GM20431 (cell line): ENCODE results near the gene RHBDL3.

Experiments
- in situ Hi-C: fragments of 300-500 bp; cut with MseI, MboI; formaldehyde crosslinking; loops from one replicate; pipeline ENCODE4 v1.15.0; 2020; ENCODE audit warnings: low sequenced_read_pairs; ENCODE audit not compliant: unreplicated experiment

The RHBDL3 gene

DNA sequence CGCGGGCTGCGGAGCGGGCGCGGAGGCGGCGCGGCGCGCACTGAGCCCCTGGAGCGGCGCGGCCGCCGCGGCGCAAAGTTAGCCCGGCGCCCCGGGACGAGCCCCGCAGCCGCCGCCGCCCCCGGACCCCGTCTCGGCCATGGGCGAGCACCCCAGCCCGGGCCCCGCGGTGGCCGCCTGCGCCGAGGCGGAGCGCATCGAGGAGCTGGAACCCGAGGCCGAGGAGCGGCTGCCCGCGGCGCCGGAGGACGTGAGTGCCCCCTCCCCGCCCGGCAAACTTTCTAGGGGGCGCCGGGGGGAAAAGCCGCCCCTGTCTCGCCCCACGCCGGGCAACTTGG lies 388 bp downstream of the RHBDL3 start:
- in situ Hi-C loops, result no loop called here

DNA sequence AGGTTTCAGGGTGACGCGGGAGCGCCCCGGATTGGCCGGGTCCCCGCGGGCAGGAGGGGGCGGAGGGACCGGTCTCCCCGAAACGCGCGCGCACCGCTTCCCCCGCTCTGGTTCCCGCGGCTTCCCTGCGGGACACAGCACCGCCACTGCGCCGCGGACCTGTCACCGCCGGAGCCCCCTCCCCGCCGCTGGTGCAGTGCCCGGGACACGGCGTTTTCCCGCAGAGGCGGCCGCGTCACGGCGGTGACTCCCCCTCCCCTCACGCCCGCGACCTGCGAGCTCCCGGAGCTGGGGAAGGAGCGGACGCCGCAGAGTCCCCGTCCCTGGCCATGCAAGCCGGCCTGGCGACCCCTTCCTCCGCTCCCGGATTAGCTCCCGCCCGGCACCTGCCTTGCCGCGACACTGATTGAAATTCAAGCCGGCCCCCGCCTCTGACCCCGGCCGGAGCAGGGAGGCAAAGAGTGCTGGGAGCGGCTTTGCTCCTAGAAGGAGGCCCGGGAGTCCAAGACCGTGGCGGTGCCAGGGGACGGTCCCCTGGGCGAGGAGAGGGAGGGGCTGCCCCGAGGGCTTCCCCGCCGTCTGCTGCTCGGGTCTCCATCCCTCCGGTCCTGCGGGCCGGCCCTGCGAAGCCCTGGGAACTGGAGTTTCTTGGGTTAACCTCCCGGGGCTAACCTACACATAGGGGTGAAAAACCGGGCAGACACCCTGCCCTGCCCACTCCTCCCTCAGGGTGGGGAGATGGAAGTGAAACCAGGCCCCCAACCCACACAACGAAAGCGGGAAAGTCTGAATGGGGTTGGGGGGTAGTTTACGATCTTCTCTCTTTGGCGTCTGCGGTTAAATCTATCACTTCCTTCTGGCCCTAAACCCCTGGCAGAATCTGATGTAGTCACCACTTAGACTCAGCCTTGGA lies 1.0 kb downstream of the RHBDL3 start:
- in situ Hi-C loops, result no loop called here

DNA sequence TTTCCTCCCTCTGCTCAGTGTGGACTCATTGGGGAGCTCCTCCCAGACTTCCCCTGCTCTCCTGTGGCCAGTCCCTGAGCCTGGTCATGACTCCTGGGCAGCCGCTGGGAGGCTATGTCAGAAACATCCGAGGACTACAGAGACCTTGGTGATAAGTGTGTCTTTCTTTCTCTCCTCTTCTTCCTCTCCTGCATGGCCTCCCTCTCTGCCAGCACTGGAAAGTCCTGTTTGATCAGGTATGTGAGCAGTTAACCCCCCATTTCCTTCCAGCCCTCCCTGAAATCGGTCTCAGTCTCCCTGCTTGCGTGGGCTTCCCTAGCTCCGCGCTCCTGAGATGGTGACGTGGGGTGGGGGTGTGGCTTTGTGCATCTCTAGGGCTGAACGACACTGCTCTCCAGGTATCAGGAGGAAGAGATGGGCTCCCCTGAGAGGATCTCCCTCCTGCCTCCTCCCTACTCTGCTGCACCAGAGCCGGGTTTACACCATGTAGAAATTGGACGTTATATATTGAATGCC lies 2.1 kb downstream of the RHBDL3 start:
- in situ Hi-C loops, result no loop called here

DNA sequence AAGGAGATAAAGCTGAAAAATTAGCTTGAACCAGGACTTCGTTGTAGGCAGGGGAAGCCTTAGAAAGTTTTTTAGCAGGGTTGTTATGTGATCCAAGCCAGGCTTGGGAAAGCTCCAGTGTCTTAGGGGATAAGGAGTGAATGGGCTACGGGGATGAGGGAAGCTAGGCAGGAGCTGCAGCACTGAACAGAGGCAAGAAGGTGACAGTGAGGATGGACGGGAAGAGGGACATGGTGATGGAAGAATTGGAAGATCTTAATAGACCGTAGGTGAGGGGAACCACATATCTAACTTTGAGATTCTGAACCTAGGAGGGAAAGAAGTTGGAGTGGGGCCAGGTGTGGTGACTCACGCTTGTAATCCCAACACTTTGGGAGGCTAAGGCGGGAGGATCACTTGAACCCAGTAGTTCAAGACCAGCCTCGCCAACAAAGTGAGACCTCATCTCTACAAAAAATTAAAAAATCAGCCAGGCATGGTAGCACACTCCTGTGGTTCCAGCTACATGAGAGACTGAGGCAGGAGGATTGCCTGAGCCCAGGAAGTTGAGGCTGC lies 3.2 kb downstream of the RHBDL3 start:
- in situ Hi-C loops, result no loop called here

DNA sequence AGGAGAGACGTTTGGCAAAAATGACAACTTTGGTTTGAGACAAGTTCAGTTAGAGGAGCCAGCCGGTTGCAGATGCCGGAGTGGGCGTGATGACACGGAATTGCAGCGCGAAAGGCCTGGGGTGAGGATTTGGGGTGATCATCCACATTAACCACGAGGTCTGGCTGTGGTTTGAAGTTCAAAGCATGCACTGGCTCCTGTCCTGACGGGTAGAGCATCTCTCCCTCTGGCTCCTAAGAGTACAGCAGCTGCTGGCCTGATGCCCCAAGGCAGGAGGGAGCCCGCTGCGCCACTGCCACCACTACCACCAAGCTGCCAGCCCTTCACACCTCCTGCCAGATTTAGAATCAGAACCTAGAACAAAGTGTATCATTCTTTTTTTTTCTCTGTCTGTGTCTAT lies 3.7 kb downstream of the RHBDL3 start:
- in situ Hi-C loops, result no loop called here

DNA sequence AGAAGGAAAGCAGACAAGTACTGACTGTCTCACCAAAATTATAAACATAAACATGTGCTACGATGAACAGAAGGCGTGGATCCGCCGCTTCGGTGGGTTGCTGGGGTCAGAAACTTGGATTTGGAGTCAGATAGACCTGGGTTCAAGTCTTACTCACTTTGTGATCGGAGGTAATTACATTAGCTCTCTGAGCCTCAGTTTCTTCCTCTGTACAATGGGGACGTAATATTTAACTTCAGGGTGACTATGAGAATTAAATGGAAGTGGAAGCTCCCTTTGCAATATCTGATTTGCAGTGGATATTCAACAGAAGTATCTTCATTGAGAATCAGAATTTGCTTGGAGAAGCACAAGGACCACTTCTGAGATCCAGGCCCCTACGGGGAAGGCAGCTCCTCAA lies 6.2 kb downstream of the RHBDL3 start:
- in situ Hi-C loops, result no loop called here

DNA sequence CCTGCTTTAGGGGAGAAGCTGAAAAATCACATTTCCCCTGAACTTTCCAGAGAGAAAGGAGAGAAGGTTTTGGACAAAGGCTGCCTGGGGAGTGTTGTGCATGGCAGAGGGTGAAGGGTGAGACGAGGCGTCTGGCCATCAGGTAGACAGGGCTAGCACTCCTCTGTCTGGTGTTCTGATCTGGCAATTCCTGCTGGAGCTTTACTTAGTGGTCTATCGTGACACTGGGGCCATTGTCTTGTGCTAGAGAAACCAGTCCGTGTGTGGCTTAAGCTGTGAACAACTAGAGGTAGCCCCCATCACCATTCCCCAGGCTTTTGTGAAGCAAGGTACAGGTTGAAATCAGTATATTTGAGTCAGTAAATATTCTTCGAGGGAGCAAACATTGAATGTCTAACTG lies 8.5 kb downstream of the RHBDL3 start:
- in situ Hi-C loops, result no loop called here

DNA sequence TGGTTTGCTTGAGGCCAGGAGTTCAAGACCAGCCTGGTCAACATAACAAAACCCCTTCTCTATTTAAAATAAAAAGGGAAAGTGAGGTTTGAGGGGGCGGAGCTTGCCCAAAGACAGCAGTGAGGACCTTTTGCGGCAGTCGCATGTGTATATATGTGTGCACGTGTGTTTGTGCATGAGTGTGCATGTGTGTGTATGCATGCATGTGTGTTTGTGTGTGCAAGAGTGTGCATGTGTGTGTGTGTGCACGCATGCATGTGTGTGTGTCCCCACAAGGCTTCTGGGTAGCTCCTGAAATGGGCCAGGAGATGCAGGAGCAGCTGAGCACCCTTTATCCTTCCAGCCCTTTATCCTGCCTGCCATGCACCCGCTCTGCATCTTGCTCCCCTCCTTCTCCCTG lies 9.0 kb downstream of the RHBDL3 start:
- in situ Hi-C loops, result no loop called here

DNA sequence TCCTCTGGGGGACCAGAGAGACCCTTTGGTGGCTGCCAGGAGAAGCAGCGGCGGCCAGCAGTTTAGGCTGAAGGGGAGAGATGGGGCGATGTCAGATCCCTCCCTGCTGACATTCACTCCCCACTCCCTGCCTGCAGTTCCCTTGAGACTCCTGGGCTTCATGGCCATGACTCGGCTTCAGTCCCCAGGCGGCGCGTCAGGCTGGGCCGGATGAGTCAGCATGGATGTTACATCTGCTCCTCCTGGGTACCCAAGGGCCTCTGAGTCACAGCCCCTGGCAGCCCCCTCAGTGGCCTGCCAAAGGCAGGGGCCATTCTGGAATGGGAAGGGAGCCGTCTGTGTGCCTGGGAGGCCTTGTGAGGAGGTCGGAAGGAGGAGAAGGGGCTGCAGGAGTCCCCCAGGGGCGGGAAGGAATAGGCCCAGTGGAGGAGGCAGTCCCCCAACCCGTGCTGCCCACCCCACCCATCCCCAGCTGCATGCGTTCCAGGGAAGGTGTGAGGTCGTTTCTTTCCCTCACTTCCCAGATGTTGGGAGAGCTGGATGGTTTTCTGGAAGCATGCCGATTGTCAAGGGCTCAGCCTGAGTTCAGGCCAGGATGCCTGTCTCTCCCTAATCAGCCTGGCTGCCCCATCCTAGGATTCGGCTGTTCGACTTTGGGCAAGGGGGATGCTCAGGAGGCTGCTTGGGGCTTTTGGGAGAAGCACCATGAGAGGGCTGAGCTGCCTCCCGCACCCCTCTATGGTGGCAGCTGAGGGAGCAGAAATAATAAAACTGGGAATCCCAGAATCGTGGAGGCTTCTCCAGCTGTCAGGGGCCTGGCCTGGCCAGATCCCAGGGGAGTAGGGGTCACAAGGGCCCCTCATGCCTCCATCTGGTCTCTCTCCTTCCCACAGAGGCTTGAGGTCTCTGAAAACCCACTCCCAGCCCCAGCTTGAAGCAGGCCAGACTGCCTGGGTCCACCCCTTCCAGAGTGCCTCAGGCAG lies 9.7 kb downstream of the RHBDL3 start:
- in situ Hi-C loops, result no loop called here

DNA sequence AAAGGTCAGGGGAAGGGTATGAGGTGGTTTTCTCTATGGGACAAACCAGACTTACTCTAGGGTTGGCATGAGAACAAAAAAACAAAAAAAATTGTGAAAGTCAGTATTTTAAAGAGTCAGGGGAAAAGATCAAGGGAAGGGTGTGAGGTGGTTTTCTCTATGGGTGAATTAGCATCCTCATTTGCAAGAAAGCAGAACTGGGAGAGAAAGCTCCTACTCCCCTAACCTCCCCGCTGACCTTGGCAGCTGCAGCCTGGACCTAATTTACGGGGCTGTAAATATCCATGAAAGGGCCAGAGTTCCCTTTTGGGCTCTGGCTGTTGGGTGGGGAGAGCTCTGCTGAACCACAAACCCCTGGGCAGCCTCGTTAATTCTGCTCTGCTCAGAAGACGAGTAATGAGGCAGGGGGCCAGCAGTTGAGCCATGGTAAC lies 10.6 kb downstream of the RHBDL3 start:
- in situ Hi-C loops, result no loop called here

DNA sequence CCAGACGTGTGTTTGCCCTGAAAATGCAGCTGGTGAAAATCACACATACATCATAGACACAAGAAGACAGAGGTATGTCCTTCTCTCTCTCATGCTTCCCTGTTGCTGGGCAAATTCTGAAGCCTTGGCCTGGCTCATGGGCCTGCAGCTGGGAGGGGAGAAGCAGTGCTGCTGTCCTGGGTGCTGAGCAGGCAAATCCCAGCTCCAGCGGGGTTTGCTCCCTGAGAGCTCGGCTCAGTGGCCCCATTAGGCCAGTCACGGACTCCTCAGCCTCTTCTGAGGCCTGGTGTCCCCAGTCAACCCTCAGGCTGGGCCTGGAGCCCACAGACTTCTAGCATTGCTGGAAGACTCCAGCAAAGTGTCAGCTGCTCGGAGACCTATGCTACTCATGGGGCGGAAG lies 11.7 kb downstream of the RHBDL3 start:
- in situ Hi-C loops, result no loop called here

DNA sequence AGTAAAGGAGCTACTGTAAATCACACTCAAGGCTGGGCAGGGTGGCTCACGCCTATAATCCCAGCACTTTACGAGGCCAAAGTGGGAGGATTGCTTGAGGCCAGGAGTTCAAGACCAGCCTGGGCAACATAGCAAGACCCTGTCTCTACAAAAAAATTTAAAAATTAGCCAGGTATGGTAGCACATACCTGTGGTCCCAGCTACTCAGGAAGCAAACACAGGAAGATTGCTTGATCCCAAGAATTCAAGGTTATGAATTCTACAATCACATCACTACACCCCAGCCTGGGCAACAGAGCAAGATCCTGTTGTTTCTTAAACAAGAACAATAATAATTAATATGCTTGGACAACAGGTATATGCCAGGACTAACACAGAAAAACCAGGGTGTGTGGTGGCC lies 13.2 kb downstream of the RHBDL3 start:
- in situ Hi-C loops, result no loop called here

DNA sequence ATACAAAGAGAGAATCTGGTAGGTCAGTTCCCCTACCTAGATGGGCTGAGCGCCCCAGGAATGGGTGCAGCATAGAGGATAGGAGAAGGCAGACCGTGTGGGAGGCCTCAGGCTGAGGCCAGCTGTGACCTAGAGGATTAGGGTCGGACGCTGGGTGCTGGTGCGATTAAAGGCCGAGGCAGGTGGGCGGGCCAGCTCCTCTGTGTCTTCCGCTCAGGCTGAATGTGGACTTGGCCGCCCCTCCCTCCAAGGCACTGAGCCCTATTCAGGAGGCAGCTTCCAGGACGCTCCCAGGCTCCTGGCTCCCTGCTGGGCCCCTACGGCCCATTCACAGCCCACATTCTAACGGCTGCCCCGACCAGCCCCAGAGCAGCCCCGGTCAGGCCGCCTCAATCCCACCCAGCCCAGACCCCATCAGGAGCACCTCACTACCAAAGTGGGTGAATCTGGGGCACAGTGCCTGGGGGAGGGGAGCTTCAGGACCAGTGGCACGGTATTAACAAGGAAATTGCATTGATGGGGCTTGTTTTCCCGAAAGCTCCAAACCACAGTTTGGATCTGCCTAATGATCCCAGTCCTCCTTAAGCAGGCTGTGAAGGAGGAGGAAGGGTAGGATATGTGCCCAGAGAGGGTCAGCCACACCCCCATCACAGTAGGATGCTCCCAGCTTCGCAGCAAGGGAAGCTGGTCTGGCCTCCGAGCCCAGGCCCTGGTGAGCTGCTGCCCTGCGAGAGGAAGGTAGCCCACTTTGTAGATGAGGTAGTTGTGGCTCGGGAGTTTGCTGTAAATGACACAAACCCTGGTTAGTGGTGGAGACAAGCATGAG lies 14.5 kb downstream of the RHBDL3 start:
- in situ Hi-C loops, result no loop called here

DNA sequence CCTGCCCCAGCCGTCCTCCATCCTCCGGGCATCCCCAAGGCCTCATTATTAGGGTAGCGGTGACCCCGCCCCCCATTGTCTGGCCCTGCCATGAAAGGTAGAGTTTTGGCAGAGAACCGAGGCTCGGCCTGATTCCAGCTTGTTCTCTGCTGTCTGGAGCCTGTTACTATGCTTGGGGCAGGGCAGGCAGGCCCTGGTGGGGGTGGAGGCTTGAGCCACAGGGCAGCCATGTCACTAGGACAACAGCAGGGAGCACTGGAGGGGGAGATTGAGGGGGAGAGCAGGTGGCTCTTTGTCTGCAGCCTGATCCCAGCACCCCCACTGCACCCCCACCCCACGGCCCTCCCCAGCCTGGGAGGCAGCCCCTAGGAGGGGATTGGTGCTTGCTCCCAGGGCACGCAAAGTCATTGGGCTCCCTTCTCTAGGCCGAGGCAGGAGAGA lies 15.4 kb downstream of the RHBDL3 start:
- in situ Hi-C loops, result no loop called here

DNA sequence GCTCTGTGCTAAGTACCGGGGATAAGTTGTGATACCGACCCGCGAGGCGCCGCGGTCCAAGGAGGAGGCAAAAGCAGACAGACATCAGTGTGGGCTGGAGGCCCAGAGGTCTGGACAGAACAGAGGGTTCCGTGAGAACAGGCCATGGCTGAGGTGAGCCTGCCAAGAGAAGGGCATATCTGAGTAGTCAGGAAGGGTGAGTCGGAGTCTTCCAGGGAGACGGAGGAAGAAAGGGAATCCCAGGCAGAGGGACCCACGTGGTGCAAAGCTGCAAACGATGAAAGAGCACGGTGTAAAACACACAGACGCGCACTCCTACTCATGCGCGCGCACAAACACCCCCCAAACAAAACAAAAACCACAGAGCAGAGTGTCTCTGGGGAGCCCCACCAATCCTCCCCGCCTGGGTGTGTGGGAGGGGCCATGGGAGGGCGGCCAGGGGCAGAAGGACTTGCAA lies 18.1 kb downstream of the RHBDL3 start:
- in situ Hi-C loops, result no loop called here

DNA sequence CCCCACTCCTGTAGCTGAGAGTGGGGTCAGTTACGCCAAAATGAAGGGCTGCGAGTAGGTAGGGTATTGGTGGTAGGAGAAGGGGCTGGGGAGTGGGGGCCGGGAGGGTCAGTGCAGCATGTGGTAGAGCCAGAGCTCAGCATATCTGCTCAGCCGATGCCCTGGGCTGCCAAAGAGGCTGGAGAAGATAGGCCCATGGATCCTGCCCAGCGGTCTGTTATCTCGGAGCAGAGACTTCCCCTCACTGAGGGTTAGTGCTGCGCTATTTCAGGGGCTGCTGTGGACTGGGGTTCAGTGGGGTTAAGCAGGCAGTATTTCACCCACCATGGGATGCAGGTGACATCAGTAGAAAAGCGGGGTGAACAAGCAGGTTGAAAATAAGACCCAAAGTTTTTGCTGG lies 19.7 kb downstream of the RHBDL3 start:
- in situ Hi-C loops, result no loop called here

DNA sequence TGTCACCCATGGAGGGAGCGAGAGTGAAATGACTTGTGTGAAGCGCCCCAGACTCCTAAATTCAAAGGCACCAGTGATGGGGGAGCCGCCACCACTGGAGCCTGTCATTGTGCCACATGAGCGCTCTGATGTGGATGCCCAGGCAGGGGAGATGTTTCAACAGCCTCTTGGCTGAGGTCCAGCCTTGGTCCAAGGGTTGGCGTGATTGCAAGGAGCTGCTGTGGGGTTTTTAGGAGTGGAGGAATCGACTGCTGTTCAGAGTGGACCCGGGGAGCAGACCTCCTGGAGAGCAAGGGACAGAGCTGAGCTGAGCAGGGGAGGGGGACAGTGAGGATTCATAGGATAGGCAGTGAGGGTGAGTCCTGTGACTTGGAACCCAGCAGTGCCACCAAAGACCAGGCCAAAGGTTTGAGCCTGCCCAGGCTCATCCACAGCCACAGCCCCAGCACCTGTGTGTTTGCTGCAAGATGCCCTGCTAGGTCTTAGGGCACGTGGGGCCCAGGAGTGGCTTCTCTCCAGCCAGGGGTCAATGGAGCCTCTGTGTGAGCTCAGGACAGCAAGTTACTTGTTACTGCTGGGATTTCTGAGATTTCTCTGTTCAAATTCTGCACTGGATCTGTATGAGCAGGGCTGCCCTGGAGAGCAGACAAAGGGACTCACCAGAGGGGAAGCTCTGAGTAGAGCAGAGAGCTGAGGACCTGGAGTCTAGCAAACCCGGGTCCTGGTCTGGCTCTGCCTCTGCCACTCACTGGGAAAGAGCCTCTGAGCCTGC lies 20.3 kb downstream of the RHBDL3 start:
- in situ Hi-C loops, result no loop called here

DNA sequence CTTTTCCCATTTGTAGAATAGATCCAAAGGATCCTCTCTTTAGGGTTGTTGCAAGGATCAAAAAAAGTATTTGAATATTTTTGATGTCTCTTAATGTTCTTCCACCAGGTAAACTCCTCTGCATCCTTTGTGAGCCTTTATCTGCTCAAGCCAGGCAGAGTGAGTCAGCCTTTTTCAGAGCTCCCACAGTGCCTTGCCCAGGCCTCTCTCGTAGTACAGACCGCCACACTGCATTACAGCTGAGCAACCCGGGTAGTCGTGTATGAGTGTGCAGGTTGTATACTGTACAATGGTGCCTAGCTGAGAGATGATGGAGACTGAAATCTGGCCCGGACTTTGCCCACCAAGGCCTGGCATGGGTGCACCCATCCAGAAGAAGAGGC lies 20.9 kb downstream of the RHBDL3 start:
- in situ Hi-C loops, result no loop called here
